NB4 (cell line): ENCODE data around the gene ZNF560.
A peak's percentile ranks its signal among the peaks of the same experiment; 100 is the strongest.
"Not testable (repeated sequence)": the region's sequence is repeated elsewhere in the genome, so short reads cannot be mapped to it uniquely, and the experiment has no call there.

ENCODE experiments used
- DNase-seq: peaks from one replicate; pipeline ENCODE4 v3.0.0; 2010; ENCODE audit warnings: low read depth
- H3K4me3 ChIP-seq: one replicate; pipeline ENCODE4 v1.5.1; 2011; ENCODE audit warnings: mild to moderate bottlenecking, low read depth, low read length, moderate library complexity
- MAX ChIP-seq: IDR thresholded peaks from 2 replicates; pipeline ENCODE4 v1.6.1; 2011; ENCODE audit warnings: low read depth, low read length
- MYC ChIP-seq: IDR thresholded peaks from 2 replicates; pipeline ENCODE4 v1.6.1; 2011; ENCODE audit warnings: low read depth, low read length
- POLR2A ChIP-seq: IDR thresholded peaks from 2 replicates; pipeline ENCODE4 v1.6.1; 2011; ENCODE audit warnings: mild to moderate bottlenecking; ENCODE audit not compliant: insufficient read length; ENCODE audit errors: extremely low read depth
- TF ChIP-seq, protein P1 (sequence below): IDR thresholded peaks from one replicate; pipeline ENCODE4 v1.5.1; 2012; ENCODE audit warnings: low read depth, low read length

ZNF560 gene

DNA sequence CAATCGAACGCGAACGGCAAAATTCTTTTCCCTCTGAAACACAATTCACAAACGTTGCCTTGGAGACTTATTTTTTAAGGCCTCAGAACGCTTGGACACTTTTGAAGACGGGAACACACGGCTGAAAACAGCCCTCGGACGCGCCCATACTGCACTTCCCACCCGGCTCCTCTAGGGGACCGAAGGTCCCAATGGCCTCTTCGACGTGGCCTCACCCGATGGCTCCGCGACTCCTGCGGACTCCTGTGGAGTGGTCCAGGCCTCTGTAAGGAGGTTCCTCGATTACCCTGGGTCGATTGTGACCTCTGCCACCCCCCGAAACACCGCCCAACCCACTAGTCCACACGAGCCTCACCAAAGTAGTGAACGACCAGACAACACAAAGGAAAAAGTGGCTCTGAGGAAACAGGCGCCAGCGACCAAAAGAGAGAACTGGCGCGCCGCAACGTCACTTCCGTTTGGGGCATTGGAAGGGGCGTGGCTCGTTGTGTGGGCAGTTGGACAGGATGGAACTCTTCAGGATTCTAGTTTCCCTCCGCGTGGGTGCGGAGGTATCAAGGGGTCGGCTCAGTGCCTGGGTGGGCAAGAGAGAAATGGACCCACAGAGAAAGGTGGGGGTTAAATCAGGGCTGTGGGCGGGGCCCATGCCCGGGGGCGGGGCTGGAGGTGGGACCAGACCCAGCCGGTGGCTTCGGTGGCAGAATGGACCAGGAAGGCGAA, at the start of gene ZNF560:
ZNF560 (minus strand) TSS at position 434 of the 720 bp plus-strand sequence. CDS start 23,303 bp downstream, outside the sequence.
- TF ChIP-seq, protein P1, sequence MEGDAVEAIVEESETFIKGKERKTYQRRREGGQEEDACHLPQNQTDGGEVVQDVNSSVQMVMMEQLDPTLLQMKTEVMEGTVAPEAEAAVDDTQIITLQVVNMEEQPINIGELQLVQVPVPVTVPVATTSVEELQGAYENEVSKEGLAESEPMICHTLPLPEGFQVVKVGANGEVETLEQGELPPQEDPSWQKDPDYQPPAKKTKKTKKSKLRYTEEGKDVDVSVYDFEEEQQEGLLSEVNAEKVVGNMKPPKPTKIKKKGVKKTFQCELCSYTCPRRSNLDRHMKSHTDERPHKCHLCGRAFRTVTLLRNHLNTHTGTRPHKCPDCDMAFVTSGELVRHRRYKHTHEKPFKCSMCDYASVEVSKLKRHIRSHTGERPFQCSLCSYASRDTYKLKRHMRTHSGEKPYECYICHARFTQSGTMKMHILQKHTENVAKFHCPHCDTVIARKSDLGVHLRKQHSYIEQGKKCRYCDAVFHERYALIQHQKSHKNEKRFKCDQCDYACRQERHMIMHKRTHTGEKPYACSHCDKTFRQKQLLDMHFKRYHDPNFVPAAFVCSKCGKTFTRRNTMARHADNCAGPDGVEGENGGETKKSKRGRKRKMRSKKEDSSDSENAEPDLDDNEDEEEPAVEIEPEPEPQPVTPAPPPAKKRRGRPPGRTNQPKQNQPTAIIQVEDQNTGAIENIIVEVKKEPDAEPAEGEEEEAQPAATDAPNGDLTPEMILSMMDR: peak; percentile 35
- no peak for TF ChIP-seq MYC
- TF ChIP-seq MAX: no peak
- TF ChIP-seq POLR2A: no peak
- H3K4me3 ChIP-seq: no peak within 1 kb of the TSS
- DNase-seq: no peak

DNA sequence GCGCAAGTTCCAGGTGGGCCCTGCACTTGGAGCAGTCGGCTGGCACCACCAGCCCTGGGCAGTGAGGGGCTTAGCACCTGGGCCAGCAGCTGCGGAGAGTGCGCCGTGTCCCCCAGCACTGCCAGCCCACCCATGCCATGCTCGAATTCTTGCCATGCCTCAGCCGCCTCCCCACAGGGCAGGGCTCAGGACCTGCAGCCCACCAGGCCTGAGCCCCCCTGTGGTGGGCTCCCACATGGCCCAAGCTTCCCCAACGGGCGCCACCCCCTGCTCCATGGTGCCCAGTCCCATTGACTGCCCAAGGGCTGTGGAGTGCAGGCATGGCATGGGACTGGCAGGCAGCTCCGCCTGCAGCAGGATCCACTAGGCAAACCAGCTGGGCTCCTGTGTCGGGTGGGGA, 49.5 kb upstream of the ZNF560 start:
- TF ChIP-seq, protein P1: no peak
- TF ChIP-seq POLR2A: no peak

DNA sequence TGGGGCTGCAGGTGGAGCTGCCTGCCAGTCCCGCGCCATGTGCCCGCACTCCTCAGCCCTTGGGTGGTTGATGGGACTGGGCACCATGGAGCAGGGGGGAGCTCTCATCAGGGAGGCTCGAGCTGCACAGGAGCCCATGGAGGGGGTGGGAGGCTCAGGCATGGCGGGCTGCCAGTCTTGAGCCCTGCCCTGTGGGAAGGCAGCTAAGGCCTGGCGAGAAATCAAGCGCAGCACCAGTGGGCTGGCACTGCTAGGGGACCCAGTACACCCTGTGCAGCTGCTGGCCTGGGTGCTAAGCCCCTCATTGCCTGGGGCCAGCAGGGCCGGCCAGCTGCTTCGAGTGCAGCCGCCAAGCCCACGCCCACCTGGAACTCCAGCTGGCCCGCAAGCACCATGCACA, 42.9 kb upstream of the ZNF560 start:
- H3K4me3 ChIP-seq, DNase-seq: not testable (repeated sequence)

More for the DNA sequence above, 49.5 kb upstream of the ZNF560 start:
- DNase-seq: no peak
- no peak overlapping the region for H3K4me3 ChIP-seq

GRCh38 chr19:9539921-9540320, 41.5 kb upstream of the ZNF560 start:
- not testable (repeated sequence) for DNase-seq, H3K4me3 ChIP-seq

- H3K4me3 ChIP-seq: peak overlapping the region; percentile 77
- DNase-seq: not testable (repeated sequence)
Measured at GRCh38 chr19:9539201-9539600, 40.8 kb upstream of the ZNF560 start.

GRCh38 chr19:9538183-9539058, 40.0 kb upstream of the ZNF560 start, which contains the start of gene ZNF426:
TSS of gene ZNF426 (minus strand) at chr19:9538645. CDS start at chr19:9536232, 2,413 bp downstream.
- DNase-seq: peak; percentile 98
- H3K4me3 ChIP-seq: peak within 1 kb of the TSS; percentile 77
- peak; percentile 93 for TF ChIP-seq POLR2A
- TF ChIP-seq, protein P1: no peak
- peak; percentile 94 for TF ChIP-seq MYC
- peak; percentile 90 for TF ChIP-seq MAX

DNA sequence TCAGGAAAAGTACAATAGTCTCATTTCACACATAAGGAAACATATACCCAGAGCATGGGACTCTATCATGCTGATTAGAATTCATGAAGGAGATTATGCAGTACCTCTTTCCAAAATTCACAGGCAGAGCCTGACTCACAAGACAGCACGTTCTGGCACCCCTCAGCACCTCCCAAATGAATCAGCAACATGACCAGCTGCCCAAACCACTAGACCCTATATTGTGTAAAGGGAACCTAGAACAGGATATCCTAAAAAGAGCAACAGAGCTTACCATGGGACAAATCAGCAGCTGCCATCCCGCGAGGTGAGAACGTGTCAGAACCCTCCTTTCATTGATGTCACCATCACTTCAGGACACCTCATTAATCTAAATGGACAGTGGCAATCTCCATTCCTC, 37.5 kb upstream of the ZNF560 start:
- TF ChIP-seq, protein P1: no peak
- no peak for TF ChIP-seq POLR2A
- TF ChIP-seq MYC: no peak
- no peak for TF ChIP-seq MAX
- peak; percentile 41 for DNase-seq
- H3K4me3 ChIP-seq: no peak overlapping the region
